ENCODE results near the gene MDGA2.

- TF ChIP-seq CTCF (IDR thresholded peaks at IDR 0.05) (no peak), POLR2A (IDR thresholded peaks at IDR 0.05) (no peak)
Measured at GRCh38 chr14:47057364-47057763, 618.0 kb downstream of the MDGA2 start.

All from uterus (tissue), 2 donors.